ENCODE data around the gene ZNF385B. TPM values are rescaled to one million over a fixed set of nuclear protein-coding genes. Genes with fewer than 3 reads are reported as not detected.

Gene ZNF385B
- total and polyA plus RNA-seq, 10 of the 15 experiments (the other 5 are each of a cell fraction or from before 2014, with no cell fraction given) = not detected

DNA sequence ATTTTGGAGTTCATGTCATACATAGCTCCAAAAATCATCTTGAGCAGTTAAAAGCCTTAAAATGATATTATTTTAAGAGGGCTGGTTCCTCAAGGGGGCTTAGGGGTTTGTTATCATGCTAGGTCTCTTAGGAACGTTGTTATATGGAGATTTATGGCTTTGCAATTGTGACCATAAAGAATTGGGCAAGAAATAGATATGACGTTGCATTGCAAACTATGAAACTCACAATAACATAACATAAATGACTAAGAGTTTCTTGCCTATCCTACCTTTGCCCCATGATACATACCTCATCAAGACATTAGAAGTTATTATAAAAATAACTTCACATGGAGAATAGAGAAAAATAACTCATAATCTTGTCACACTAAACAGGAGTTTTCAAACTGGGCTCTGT, 390.4 kb downstream of the ZNF385B start:
- no peaks in the 10 kb centered on the region for H4K20me1 ChIP-seq (ENCODE audit: control insufficient read depth, insufficient read depth)
- no peaks in the 10 kb centered on the region for H3K27me3 ChIP-seq (replicated peaks in 1 of 2; ENCODE audit: control insufficient read depth in 2 of 2, insufficient read depth in 2 of 2, low read length in 1 of 2)
- intact Hi-C loops (cut with micrococcal nuclease; ENCODE audit: unreplicated experiment) = no loop called here
- no peaks in the 10 kb centered on the region for H3K9me3 ChIP-seq (replicated peaks; ENCODE audit: control insufficient read depth, insufficient read depth, low read length)
- in situ Hi-C loops (cut with MboI) = no loop called here
- H3K4me3 ChIP-seq = no peak overlapping the region
- ChIA-PET CTCF (no interaction called here), RAD21 (ENCODE audit: unreplicated experiment) (no interaction called here), SMC1A (ENCODE audit: uncharacterized antibody, unreplicated experiment) (no interaction called here), POLR2A (no interaction called here)
- ATAC-seq = no peak
- no peaks in the 10 kb centered on the region for H3K4me1 ChIP-seq (ENCODE audit: control insufficient read depth, insufficient read depth, low read length)
- peak; percentile 13 for FAIRE-seq
- no peak overlapping the region for H3K9ac ChIP-seq (ENCODE audit: control insufficient read depth, insufficient read depth, low read length)
- no peak overlapping the region for H3K27ac ChIP-seq (ENCODE audit: control insufficient read depth, insufficient read depth)
- 2% methylated on average over 2 of the region's 2 CpGs for WGBS (ENCODE audit: insufficient coverage, insufficient replicate concordance, low lambda C conversion rate, missing lambda C conversion rate)
- no peak overlapping the region for H3K4me2 ChIP-seq (ENCODE audit: control insufficient read depth, insufficient read depth)
- no peaks in the 10 kb centered on the region for H3K79me2 ChIP-seq (ENCODE audit: control insufficient read depth, insufficient read depth, low read length)
- no peak overlapping the region for H2AFZ ChIP-seq (ENCODE audit: control insufficient read depth, low read depth, low read length)
- no TSS peak for BruUV-seq (replicated peaks)
- DNase-seq (ENCODE audit: low read depth, low spot score) = no peak
- H3K36me3 ChIP-seq (ENCODE audit: control insufficient read depth in 2 of 2, insufficient read depth in 2 of 2, low read length in 1 of 2) = no peaks in the 10 kb centered on the region
- TF ChIP-seq, protein P1, sequence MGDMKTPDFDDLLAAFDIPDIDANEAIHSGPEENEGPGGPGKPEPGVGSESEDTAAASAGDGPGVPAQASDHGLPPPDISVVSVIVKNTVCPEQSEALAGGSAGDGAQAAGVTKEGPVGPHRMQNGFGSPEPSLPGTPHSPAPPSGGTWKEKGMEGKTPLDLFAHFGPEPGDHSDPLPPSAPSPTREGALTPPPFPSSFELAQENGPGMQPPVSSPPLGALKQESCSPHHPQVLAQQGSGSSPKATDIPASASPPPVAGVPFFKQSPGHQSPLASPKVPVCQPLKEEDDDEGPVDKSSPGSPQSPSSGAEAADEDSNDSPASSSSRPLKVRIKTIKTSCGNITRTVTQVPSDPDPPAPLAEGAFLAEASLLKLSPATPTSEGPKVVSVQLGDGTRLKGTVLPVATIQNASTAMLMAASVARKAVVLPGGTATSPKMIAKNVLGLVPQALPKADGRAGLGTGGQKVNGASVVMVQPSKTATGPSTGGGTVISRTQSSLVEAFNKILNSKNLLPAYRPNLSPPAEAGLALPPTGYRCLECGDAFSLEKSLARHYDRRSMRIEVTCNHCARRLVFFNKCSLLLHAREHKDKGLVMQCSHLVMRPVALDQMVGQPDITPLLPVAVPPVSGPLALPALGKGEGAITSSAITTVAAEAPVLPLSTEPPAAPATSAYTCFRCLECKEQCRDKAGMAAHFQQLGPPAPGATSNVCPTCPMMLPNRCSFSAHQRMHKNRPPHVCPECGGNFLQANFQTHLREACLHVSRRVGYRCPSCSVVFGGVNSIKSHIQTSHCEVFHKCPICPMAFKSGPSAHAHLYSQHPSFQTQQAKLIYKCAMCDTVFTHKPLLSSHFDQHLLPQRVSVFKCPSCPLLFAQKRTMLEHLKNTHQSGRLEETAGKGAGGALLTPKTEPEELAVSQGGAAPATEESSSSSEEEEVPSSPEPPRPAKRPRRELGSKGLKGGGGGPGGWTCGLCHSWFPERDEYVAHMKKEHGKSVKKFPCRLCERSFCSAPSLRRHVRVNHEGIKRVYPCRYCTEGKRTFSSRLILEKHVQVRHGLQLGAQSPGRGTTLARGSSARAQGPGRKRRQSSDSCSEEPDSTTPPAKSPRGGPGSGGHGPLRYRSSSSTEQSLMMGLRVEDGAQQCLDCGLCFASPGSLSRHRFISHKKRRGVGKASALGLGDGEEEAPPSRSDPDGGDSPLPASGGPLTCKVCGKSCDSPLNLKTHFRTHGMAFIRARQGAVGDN (IDR thresholded peaks at IDR 0.05) = no peak
- TF ChIP-seq DPF2 (IDR thresholded peaks at IDR 0.05) (no peak), SUPT20H (IDR thresholded peaks at IDR 0.05; ENCODE audit: borderline replicate concordance, control insufficient read depth, low read depth, low read length) (no peak), CBFB (IDR thresholded peaks at IDR 0.05; ENCODE audit: low read depth) (no peak), EED (IDR thresholded peaks at IDR 0.05; ENCODE audit: low read depth) (no peak), CBX5 (IDR thresholded peaks at IDR 0.05; ENCODE audit: low read depth) (no peak), GATAD2B (conservative IDR thresholded peaks at IDR 0.05; ENCODE audit: low read depth) (no peak), KAT2A (conservative IDR thresholded peaks at IDR 0.05; ENCODE audit: control insufficient read depth, low read depth, low read length) (no peak), RAD21 (IDR thresholded peaks at IDR 0.05; ENCODE audit: insufficient read depth, low read depth, low read length) (no peak), ZZZ3 (IDR thresholded peaks at IDR 0.05; ENCODE audit: control insufficient read depth, insufficient read length, low read depth) (no peak), STAT1 (conservative IDR thresholded peaks at IDR 0.05) (no peak), SP1 (IDR thresholded peaks at IDR 0.05; ENCODE audit: low read depth, low read length) (no peak)
- TF ChIP-seq, protein P2, sequence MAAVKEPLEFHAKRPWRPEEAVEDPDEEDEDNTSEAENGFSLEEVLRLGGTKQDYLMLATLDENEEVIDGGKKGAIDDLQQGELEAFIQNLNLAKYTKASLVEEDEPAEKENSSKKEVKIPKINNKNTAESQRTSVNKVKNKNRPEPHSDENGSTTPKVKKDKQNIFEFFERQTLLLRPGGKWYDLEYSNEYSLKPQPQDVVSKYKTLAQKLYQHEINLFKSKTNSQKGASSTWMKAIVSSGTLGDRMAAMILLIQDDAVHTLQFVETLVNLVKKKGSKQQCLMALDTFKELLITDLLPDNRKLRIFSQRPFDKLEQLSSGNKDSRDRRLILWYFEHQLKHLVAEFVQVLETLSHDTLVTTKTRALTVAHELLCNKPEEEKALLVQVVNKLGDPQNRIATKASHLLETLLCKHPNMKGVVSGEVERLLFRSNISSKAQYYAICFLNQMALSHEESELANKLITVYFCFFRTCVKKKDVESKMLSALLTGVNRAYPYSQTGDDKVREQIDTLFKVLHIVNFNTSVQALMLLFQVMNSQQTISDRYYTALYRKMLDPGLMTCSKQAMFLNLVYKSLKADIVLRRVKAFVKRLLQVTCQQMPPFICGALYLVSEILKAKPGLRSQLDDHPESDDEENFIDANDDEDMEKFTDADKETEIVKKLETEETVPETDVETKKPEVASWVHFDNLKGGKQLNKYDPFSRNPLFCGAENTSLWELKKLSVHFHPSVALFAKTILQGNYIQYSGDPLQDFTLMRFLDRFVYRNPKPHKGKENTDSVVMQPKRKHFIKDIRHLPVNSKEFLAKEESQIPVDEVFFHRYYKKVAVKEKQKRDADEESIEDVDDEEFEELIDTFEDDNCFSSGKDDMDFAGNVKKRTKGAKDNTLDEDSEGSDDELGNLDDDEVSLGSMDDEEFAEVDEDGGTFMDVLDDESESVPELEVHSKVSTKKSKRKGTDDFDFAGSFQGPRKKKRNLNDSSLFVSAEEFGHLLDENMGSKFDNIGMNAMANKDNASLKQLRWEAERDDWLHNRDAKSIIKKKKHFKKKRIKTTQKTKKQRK (IDR thresholded peaks at IDR 0.05; ENCODE audit: low read depth, low read length) = no peak
- TF ChIP-seq, protein P3, sequence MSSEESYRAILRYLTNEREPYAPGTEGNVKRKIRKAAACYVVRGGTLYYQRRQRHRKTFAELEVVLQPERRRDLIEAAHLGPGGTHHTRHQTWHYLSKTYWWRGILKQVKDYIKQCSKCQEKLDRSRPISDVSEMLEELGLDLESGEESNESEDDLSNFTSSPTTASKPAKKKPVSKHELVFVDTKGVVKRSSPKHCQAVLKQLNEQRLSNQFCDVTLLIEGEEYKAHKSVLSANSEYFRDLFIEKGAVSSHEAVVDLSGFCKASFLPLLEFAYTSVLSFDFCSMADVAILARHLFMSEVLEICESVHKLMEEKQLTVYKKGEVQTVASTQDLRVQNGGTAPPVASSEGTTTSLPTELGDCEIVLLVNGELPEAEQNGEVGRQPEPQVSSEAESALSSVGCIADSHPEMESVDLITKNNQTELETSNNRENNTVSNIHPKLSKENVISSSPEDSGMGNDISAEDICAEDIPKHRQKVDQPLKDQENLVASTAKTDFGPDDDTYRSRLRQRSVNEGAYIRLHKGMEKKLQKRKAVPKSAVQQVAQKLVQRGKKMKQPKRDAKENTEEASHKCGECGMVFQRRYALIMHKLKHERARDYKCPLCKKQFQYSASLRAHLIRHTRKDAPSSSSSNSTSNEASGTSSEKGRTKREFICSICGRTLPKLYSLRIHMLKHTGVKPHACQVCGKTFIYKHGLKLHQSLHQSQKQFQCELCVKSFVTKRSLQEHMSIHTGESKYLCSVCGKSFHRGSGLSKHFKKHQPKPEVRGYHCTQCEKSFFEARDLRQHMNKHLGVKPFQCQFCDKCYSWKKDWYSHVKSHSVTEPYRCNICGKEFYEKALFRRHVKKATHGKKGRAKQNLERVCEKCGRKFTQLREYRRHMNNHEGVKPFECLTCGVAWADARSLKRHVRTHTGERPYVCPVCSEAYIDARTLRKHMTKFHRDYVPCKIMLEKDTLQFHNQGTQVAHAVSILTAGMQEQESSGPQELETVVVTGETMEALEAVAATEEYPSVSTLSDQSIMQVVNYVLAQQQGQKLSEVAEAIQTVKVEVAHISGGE (CRISPR knock-in tag; IDR thresholded peaks at IDR 0.05) = no peak
